NCI-H1105 (cell line): Measurements from ENCODE around the gene TWSG1.

Source experiments
- DNase-seq: peaks from one replicate; lab custom pipeline; 2025; lab: John Stamatoyannopoulos, UW

TWSG1 gene

GRCh38 chr18:9334329-9334972 is at the start of gene TWSG1:
TSS of gene TWSG1 (plus strand) at chr18:9334773. CDS start at chr18:9337230, 2,457 bp downstream.
- peak; percentile 32 for DNase-seq

- DNase-seq, result no peak
Observed at GRCh38 chr18:9285604-9286003, 49.0 kb upstream of the TWSG1 start.

GRCh38 chr18:9287036-9287435 is 47.5 kb upstream of the TWSG1 start:
- DNase-seq, result no peak

- no peak for DNase-seq
Observed at GRCh38 chr18:9289698-9290097, 44.9 kb upstream of the TWSG1 start.

- DNase-seq, result no peak
Observed at GRCh38 chr18:9290156-9290555, 44.4 kb upstream of the TWSG1 start.

GRCh38 chr18:9292047-9292446 is 42.5 kb upstream of the TWSG1 start:
- DNase-seq, result no peak

- DNase-seq, result no peak
Observed at GRCh38 chr18:9293948-9294347, 40.6 kb upstream of the TWSG1 start.

GRCh38 chr18:9296233-9297006 is 38.2 kb upstream of the TWSG1 start:
- DNase-seq, result no peak

- DNase-seq, result no peak
Observed at GRCh38 chr18:9297007-9297393, 37.6 kb upstream of the TWSG1 start.

GRCh38 chr18:9304388-9305070 is 30.0 kb upstream of the TWSG1 start:
- no peak for DNase-seq

GRCh38 chr18:9319333-9319732 is 15.2 kb upstream of the TWSG1 start:
- no peak for DNase-seq

GRCh38 chr18:9321017-9321452 is 13.5 kb upstream of the TWSG1 start:
- DNase-seq, result no peak

GRCh38 chr18:9321736-9322135 is 12.8 kb upstream of the TWSG1 start:
- DNase-seq, result no peak

- no peak for DNase-seq
Observed at GRCh38 chr18:9322744-9323143, 11.8 kb upstream of the TWSG1 start.

- DNase-seq, result no peak
Observed at GRCh38 chr18:9323750-9324445, 10.7 kb upstream of the TWSG1 start.

GRCh38 chr18:9325716-9326115 is 8.9 kb upstream of the TWSG1 start:
- no peak for DNase-seq

GRCh38 chr18:9328776-9329175 is 5.8 kb upstream of the TWSG1 start:
- no peak for DNase-seq

GRCh38 chr18:9329471-9329870 is 5.1 kb upstream of the TWSG1 start:
- DNase-seq, result no peak

- DNase-seq, result no peak
Observed at GRCh38 chr18:9330419-9330818, 4.2 kb upstream of the TWSG1 start.

GRCh38 chr18:9333441-9334328 is 888 bp upstream of the TWSG1 start:
- DNase-seq, result no peak

- DNase-seq, result peak; percentile 10
Observed at GRCh38 chr18:9334973-9335696, 562 bp downstream of the TWSG1 start.
